ENCODE results near the gene OR14K1. TPM values are rescaled to one million over a fixed set of nuclear protein-coding genes. Genes with fewer than 3 reads are reported as not detected.

The OR14K1 gene
- total and polyA plus RNA-seq, 9 of the 15 experiments (the other 6 are each of a cell fraction or from before 2014, with no cell fraction given) = not detected

DNA sequence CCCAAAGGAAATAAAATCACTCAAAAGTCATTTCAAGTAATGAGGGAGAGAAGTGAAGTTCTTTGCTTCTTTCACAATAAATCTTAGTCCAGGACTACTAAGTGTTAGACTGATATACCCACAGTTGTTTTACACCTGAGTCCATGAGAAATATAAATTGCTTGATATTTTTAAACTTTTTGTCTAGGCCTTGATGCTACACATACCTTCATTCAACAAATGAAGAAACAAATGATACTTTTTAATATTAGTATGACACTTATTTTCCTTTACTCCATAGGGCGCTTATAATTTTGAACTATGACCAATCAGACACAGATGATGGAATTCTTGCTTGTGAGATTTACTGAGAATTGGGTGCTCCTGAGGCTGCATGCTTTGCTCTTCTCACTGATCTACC lies at the start of gene OR14K1 (continued):
- TF ChIP-seq, protein P1, sequence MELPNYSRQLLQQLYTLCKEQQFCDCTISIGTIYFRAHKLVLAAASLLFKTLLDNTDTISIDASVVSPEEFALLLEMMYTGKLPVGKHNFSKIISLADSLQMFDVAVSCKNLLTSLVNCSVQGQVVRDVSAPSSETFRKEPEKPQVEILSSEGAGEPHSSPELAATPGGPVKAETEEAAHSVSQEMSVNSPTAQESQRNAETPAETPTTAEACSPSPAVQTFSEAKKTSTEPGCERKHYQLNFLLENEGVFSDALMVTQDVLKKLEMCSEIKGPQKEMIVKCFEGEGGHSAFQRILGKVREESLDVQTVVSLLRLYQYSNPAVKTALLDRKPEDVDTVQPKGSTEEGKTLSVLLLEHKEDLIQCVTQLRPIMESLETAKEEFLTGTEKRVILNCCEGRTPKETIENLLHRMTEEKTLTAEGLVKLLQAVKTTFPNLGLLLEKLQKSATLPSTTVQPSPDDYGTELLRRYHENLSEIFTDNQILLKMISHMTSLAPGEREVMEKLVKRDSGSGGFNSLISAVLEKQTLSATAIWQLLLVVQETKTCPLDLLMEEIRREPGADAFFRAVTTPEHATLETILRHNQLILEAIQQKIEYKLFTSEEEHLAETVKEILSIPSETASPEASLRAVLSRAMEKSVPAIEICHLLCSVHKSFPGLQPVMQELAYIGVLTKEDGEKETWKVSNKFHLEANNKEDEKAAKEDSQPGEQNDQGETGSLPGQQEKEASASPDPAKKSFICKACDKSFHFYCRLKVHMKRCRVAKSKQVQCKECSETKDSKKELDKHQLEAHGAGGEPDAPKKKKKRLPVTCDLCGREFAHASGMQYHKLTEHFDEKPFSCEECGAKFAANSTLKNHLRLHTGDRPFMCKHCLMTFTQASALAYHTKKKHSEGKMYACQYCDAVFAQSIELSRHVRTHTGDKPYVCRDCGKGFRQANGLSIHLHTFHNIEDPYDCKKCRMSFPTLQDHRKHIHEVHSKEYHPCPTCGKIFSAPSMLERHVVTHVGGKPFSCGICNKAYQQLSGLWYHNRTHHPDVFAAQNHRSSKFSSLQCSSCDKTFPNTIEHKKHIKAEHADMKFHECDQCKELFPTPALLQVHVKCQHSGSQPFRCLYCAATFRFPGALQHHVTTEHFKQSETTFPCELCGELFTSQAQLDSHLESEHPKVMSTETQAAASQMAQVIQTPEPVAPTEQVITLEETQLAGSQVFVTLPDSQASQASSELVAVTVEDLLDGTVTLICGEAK (IDR thresholded peaks at IDR 0.05) = no peak
- TF ChIP-seq, protein P1 (CRISPR knock-in tag; IDR thresholded peaks at IDR 0.05) = no peak
- no peak for TF ChIP-seq HNRNPUL1 (IDR thresholded peaks at IDR 0.05; ENCODE audit: low read length)
- TF ChIP-seq, protein P2, sequence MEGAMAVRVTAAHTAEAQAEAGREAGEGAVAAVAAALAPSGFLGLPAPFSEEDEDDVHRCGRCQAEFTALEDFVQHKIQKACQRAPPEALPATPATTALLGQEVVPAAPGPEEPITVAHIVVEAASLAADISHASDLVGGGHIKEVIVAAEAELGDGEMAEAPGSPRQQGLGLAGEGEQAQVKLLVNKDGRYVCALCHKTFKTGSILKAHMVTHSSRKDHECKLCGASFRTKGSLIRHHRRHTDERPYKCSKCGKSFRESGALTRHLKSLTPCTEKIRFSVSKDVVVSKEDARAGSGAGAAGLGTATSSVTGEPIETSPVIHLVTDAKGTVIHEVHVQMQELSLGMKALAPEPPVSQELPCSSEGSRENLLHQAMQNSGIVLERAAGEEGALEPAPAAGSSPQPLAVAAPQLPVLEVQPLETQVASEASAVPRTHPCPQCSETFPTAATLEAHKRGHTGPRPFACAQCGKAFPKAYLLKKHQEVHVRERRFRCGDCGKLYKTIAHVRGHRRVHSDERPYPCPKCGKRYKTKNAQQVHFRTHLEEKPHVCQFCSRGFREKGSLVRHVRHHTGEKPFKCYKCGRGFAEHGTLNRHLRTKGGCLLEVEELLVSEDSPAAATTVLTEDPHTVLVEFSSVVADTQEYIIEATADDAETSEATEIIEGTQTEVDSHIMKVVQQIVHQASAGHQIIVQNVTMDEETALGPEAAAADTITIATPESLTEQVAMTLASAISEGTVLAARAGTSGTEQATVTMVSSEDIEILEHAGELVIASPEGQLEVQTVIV (CRISPR knock-in tag; IDR thresholded peaks at IDR 0.05; ENCODE audit: borderline replicate concordance) = no peak

Data from K562 (cell line).